ENCODE measurements around the gene RAD51AP2. TPM values are rescaled to one million over a fixed set of nuclear protein-coding genes. Genes with fewer than 3 reads are reported as not detected.

RAD51AP2 gene
- total RNA-seq, 1 donor, result not detected

DNA sequence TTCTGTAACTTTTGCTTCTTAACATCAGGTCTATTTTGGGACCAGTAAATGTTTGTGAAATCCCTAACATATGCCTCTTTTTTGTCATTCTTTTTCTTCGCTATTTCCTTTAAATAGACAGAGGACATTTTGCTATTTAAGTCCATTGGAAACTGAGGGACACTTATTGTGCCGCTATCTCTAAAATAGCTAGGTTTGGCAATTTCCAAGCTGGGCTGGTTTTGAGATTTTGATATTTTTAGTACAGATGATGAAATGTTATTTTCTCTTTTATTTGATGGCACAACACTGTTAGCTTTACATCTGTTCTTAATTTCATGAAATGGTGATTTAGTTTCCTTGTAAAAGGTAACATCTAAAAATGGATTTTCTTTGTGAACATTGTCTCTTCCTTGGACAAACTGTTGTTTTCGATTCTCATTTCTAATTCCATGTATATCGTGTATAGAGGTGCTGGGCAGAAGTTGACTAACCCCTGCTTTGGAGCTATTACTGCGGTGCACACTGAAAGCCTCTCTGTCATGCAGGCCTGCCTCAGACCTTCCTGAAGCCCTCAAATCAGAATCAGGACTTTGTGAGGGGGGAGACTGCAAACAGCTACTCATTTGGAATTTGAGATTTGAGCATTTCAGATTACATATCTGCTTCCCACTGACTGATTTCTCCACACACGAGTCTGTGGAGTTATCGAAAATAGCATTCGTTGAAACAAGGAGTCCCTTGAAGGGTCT lies 594 bp downstream of the RAD51AP2 start:
- peak; percentile 47 for DNase-seq (ENCODE audit: insufficient read length, low spot score, missing footprints)
- Histone ChIP-seq H3K4me2 (ENCODE audit: insufficient read depth, low read length) (peak overlapping the region; percentile 95), H4K20me1 (ENCODE audit: insufficient read depth, low read length) (no peaks in the 10 kb centered on the region), H3K4me3 (ENCODE audit: insufficient read depth, low read length) (peak overlapping the region; percentile 75), H3K36me3 (ENCODE audit: insufficient read depth, low read length) (no peaks in the 10 kb centered on the region), H3K27me3 (ENCODE audit: insufficient read depth, low read length) (peaks cover 9% of the 10 kb centered on the region), H3K9me3 (ENCODE audit: low read depth, low read length) (no peaks in the 10 kb centered on the region), H2AFZ (ENCODE audit: low read length) (peak overlapping the region; percentile 97), H3K79me2 (ENCODE audit: insufficient read depth, low read length) (no peaks in the 10 kb centered on the region), H3K4me1 (ENCODE audit: insufficient read depth, low read length) (peaks cover 6% of the 10 kb centered on the region), H3K27ac (ENCODE audit: low read depth, low read length) (no peak overlapping the region)
- TF ChIP-seq, protein P1, sequence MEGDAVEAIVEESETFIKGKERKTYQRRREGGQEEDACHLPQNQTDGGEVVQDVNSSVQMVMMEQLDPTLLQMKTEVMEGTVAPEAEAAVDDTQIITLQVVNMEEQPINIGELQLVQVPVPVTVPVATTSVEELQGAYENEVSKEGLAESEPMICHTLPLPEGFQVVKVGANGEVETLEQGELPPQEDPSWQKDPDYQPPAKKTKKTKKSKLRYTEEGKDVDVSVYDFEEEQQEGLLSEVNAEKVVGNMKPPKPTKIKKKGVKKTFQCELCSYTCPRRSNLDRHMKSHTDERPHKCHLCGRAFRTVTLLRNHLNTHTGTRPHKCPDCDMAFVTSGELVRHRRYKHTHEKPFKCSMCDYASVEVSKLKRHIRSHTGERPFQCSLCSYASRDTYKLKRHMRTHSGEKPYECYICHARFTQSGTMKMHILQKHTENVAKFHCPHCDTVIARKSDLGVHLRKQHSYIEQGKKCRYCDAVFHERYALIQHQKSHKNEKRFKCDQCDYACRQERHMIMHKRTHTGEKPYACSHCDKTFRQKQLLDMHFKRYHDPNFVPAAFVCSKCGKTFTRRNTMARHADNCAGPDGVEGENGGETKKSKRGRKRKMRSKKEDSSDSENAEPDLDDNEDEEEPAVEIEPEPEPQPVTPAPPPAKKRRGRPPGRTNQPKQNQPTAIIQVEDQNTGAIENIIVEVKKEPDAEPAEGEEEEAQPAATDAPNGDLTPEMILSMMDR (IDR thresholded peaks at IDR 0.05; ENCODE audit: extremely low read depth, low read depth, low read length), result no peak

DNA sequence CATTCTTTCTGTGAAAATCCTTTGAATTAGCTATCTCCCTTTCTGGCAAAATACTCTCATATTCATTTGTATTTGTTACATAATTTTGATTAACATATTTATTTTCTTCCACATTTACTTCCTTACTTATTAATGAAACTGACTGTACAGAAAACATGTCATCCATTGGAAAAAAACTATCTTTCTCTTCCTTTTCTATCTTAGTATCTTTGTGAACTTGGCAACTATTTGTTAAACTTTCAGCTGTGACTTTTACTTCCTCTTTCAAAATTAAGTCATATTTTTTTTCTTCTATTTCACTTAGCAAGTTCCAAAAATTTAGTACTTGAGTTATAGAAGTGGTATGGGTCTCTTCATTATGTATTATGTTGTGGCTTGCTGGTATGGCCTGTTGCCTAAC lies 2.6 kb downstream of the RAD51AP2 start:
- Histone ChIP-seq H3K4me3 (ENCODE audit: insufficient read depth, low read length) (no peak overlapping the region), H3K79me2 (ENCODE audit: insufficient read depth, low read length) (no peaks in the 10 kb centered on the region), H2AFZ (ENCODE audit: low read length) (no peak overlapping the region), H3K9me3 (ENCODE audit: low read depth, low read length) (no peaks in the 10 kb centered on the region), H3K36me3 (ENCODE audit: insufficient read depth, low read length) (no peaks in the 10 kb centered on the region), H3K4me1 (ENCODE audit: insufficient read depth, low read length) (peaks cover 6% of the 10 kb centered on the region), H3K27ac (ENCODE audit: low read depth, low read length) (no peak overlapping the region), H3K4me2 (ENCODE audit: insufficient read depth, low read length) (no peak overlapping the region), H4K20me1 (ENCODE audit: insufficient read depth, low read length) (no peaks in the 10 kb centered on the region), H3K27me3 (ENCODE audit: insufficient read depth, low read length) (peaks cover 9% of the 10 kb centered on the region)
- DNase-seq (ENCODE audit: insufficient read length, low spot score, missing footprints), result no peak
- TF ChIP-seq, protein P1 (IDR thresholded peaks at IDR 0.05; ENCODE audit: extremely low read depth, low read depth, low read length), result no peak

DNA sequence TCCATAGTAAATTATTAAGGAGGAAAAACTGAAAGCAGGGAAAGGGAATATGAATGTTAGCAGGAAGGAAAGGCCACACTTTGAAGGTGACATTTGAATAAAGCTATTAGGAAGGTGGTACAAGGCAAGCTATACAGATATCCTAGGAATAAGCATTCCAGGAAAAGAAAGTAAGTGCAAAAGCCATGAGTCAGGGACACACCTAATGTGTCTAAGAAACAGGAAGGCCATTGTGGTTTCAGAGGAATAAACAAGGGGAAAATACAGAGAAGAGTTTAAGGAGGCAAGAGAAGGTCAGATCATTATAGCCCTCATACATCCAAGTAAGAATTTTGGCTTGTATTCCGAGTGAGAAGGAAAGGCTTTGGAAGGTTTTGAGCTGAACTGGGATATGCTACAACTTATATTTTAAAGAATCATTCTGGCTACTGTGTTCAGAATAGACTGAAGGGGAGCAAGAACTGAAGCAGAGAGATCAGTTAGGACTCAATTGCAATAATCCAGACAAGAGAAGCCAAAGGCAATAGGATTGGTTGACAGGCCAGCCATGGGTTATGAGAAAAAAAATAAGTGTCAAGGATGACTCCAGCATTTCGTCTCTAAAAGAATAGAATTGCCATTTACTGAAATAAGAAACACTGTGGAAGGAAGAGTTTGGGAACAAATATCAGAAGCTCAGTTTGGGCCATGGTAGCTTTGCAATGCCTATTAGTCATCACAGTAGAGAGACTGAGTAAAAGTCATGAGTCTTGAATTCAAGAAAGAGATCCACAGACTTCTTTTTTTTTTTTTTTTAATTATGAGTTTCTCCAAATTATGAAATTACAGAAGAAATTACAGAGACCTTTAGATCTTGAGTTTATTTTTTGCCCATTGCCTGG lies 11.3 kb downstream of the RAD51AP2 start:
- no peak for DNase-seq (ENCODE audit: insufficient read length, low spot score, missing footprints)
- H3K27me3 ChIP-seq (ENCODE audit: insufficient read depth, low read length), result no peaks in the 10 kb centered on the region
- TF ChIP-seq, protein P1 (IDR thresholded peaks at IDR 0.05; ENCODE audit: extremely low read depth, low read depth, low read length), result no peak
- H3K27ac ChIP-seq (ENCODE audit: low read depth, low read length), result no peak overlapping the region
- no peak overlapping the region for H3K4me3 ChIP-seq (ENCODE audit: insufficient read depth, low read length)
- H3K9me3 ChIP-seq (ENCODE audit: low read depth, low read length), result no peaks in the 10 kb centered on the region
- H2AFZ ChIP-seq (ENCODE audit: low read length), result no peak overlapping the region
- H3K36me3 ChIP-seq (ENCODE audit: insufficient read depth, low read length), result no peaks in the 10 kb centered on the region
- no peak overlapping the region for H3K4me2 ChIP-seq (ENCODE audit: insufficient read depth, low read length)
- no peaks in the 10 kb centered on the region for H4K20me1 ChIP-seq (ENCODE audit: insufficient read depth, low read length)
- H3K4me1 ChIP-seq (ENCODE audit: insufficient read depth, low read length), result no peaks in the 10 kb centered on the region
- H3K79me2 ChIP-seq (ENCODE audit: insufficient read depth, low read length), result no peaks in the 10 kb centered on the region

DNA sequence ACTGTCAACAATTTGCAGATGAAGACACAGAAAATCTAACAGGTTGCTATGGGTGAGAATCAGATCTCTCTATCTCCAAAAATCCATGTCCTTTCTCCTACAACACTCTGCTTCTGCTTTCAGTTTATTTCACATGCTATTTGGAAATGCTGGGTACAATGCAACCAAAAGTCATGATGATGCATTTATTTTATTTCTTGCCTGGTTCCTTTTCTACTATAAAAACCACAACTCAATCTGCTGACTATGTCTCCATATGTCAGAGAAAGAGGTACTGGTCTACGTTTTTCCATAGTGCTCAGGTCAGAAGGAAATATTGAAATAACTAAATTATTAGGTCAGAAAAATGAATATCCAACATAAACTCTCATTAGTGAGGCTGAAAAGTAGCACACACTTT lies 20.5 kb downstream of the RAD51AP2 start:
- Histone ChIP-seq H4K20me1 (ENCODE audit: insufficient read depth, low read length) (no peaks in the 10 kb centered on the region), H3K79me2 (ENCODE audit: insufficient read depth, low read length) (no peaks in the 10 kb centered on the region), H3K4me3 (ENCODE audit: insufficient read depth, low read length) (no peak overlapping the region), H3K4me2 (ENCODE audit: insufficient read depth, low read length) (no peak overlapping the region), H3K9me3 (ENCODE audit: low read depth, low read length) (no peaks in the 10 kb centered on the region), H3K4me1 (ENCODE audit: insufficient read depth, low read length) (no peaks in the 10 kb centered on the region), H3K27me3 (ENCODE audit: insufficient read depth, low read length) (no peaks in the 10 kb centered on the region), H3K27ac (ENCODE audit: low read depth, low read length) (no peak overlapping the region), H3K36me3 (ENCODE audit: insufficient read depth, low read length) (no peaks in the 10 kb centered on the region), H2AFZ (ENCODE audit: low read length) (no peak overlapping the region)
- TF ChIP-seq, protein P1 (IDR thresholded peaks at IDR 0.05; ENCODE audit: extremely low read depth, low read depth, low read length), result no peak
- DNase-seq (ENCODE audit: insufficient read length, low spot score, missing footprints), result no peak

All from osteoblast (primary cell).